GM12875 (cell line): ENCODE results near the gene CD8A.
"Not testable (repeated sequence)": the region's sequence is repeated elsewhere in the genome, so short reads cannot be mapped to it uniquely, and the experiment has no call there.

Experiments used
- H3K4me3 ChIP-seq: one replicate; pipeline ENCODE4 v1.5.1; 2011; ENCODE audit warnings: low read depth, low read length, control low read depth
- TF ChIP-seq, protein P1 (sequence below): IDR thresholded peaks from 2 replicates; pipeline ENCODE4 v1.5.1; 2011; ENCODE audit warnings: low read depth, mild to moderate bottlenecking, control low read depth, inconsistent platforms, low read length, moderate library complexity, borderline replicate concordance; ENCODE audit not compliant: insufficient read depth

The CD8A gene

GRCh38 chr2:86747711-86748639 is 42.7 kb downstream of the CD8A start:
- TF ChIP-seq, protein P1, sequence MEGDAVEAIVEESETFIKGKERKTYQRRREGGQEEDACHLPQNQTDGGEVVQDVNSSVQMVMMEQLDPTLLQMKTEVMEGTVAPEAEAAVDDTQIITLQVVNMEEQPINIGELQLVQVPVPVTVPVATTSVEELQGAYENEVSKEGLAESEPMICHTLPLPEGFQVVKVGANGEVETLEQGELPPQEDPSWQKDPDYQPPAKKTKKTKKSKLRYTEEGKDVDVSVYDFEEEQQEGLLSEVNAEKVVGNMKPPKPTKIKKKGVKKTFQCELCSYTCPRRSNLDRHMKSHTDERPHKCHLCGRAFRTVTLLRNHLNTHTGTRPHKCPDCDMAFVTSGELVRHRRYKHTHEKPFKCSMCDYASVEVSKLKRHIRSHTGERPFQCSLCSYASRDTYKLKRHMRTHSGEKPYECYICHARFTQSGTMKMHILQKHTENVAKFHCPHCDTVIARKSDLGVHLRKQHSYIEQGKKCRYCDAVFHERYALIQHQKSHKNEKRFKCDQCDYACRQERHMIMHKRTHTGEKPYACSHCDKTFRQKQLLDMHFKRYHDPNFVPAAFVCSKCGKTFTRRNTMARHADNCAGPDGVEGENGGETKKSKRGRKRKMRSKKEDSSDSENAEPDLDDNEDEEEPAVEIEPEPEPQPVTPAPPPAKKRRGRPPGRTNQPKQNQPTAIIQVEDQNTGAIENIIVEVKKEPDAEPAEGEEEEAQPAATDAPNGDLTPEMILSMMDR = no peak
- no peak overlapping the region for H3K4me3 ChIP-seq

GRCh38 chr2:86746939-86747338 is 43.8 kb downstream of the CD8A start:
- no peak overlapping the region for H3K4me3 ChIP-seq
- TF ChIP-seq, protein P1 = no peak

- H3K4me3 ChIP-seq = no peak overlapping the region
- TF ChIP-seq, protein P1 = no peak
Measured at GRCh38 chr2:86744152-86744551, 46.6 kb downstream of the CD8A start.

DNA sequence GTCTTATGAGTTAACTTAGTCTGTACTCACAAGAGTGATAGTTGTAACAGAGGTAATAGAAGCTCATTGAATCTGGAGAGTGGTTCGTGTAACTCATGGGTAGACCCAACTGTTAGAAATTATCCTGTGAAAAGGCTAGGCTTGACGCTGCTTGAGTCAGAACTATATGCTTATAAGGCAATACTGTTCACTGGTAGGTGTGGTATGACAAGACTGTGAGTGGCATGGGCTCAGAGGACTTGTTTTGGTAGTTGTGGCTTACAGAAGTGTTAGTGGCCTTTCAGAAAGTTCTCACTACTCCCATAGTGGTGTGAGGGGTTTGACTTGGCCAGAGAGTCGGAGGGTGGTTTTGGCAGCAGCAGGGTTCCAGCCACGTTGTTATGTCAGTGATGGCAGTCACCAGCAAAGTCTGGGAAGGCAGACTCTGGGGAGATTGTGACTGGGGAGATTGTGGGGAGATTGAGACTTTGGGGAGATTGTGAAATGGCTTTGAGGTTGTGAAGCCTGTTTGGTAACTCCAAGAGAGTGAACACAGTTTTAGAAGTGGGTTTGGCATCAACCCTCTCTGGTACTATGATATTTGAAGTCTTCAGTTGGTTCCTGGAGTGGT is 48.7 kb downstream of the CD8A start:
- not testable (repeated sequence) for H3K4me3 ChIP-seq

- H3K4me3 ChIP-seq = not testable (repeated sequence)
Measured at GRCh38 chr2:86739889-86740288, 50.8 kb downstream of the CD8A start.

- not testable (repeated sequence) for H3K4me3 ChIP-seq
Measured at GRCh38 chr2:86739485-86739884, 51.2 kb downstream of the CD8A start.

DNA sequence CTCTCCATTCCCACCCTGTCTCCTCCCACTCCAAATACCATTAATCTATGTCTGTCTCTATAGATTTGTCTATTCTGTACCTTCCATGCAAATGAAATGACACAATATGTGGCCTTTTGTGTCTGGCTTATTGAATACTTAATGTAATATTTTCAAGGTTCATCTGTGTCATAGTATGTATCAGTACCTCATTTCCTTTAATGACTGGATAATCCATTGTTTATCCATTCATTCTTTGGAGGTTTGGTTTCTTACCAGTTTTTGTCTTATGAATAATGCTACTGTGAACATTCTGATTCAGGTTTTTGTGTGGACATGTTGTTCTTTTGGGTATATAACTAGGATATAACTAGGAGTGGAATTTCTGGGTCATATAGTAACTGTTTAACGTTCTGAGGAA is 55.8 kb downstream of the CD8A start:
- not testable (repeated sequence) for H3K4me3 ChIP-seq
